Neural progenitor cell (in vitro differentiated cells): ENCODE results near the gene MRPS14.

Experiments
- CTCF ChIP-seq: fragments of 200-600 bp; sonication (generic); IDR thresholded peaks from 2 replicates; pipeline ENCODE4 v1.5.1; 2017; ENCODE audit warnings: antibody characterized with exemption, mild to moderate bottlenecking
- EZH2 ChIP-seq: fragments of 200-600 bp; sonication (generic); IDR thresholded peaks from 2 replicates; pipeline ENCODE4 v1.6.1; 2017; ENCODE audit warnings: antibody characterized with exemption, mild to moderate bottlenecking, moderate library complexity
- EZH2phosphoT487 ChIP-seq: fragments of 200-600 bp; sonication (generic); IDR thresholded peaks from 2 replicates; pipeline ENCODE4 v1.6.1; 2017; ENCODE audit warnings: antibody characterized with exemption

GRCh38 chr1:175036476-175036875, 13.3 kb upstream of the MRPS14 start:
- TF ChIP-seq CTCF (no peak), EZH2 (no peak), EZH2phosphoT487 (no peak)
